Activated CD8-positive, alpha-beta memory T cell treated with anti-CD3 and anti-CD28 coated beads, Interleukin-2, amount 50 U/mL, for 48 hours (primary cell): ENCODE results near the gene PADI1.
A peak's percentile ranks its signal among the peaks of the same experiment; 100 is the strongest.

Experiments used
- DNase-seq: peaks from one replicate; pipeline ENCODE4 v3.0.0-alpha.2; 2020

Gene PADI1

DNA sequence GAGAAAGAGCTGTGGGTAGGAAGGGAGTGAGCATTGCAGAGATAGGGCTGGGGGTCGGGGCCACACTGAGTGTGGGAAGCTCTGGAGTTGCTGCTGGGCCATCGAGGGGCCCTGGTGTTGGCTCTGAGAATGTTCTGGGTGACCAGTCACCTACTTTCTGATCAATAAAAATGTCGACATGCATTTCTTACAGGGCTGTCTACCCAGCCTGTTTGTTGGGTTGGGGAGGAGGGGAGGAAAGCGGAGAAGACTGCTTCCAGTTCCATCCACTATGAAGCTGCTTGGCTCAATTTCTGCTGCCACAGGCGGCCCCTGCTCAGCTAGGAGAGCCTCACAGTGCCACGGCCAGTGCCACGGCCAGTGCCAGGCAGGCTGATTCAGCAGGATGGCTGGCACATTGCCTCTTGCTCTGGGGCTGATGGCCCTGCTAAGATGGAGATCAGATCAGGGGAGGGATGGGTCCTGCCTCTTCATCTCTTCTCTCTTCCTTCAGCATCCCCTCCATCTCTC, 40.9 kb downstream of the PADI1 start:
- no peak for DNase-seq

- no peak for DNase-seq
These were observed 42.0 kb downstream of the PADI1 start for GRCh38 chr1:17246971-17247370.

GRCh38 chr1:17248781-17249180, 43.9 kb downstream of the PADI1 start, which contains the start of gene PADI3:
Gene PADI3, plus strand, starts transcription at chr1:17249098. Its CDS starts 40 bp downstream, at chr1:17249138.
- no peak for DNase-seq

DNA sequence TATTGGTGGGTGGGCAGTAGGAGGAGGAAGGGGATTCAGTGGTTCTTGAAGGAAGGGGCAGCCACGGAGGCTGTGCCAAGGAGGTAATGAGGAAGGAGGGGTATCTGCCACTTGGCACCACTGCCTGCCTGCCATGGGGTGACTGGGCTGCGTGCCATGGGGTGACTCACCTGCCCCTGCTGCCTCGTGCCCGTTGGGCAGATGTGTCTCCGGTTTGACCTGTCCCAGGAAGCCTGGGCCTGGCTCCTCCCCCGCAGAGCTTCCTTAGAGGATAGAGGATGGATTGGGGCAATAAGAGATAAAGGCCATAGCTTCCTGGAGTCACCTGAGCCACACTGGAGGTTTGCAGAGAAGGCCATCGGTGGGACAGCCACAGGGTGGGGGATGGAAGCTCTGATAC, 45.7 kb downstream of the PADI1 start:
- no peak for DNase-seq

- DNase-seq, result no peak
These were observed 46.3 kb downstream of the PADI1 start for GRCh38 chr1:17251246-17251645.

DNA sequence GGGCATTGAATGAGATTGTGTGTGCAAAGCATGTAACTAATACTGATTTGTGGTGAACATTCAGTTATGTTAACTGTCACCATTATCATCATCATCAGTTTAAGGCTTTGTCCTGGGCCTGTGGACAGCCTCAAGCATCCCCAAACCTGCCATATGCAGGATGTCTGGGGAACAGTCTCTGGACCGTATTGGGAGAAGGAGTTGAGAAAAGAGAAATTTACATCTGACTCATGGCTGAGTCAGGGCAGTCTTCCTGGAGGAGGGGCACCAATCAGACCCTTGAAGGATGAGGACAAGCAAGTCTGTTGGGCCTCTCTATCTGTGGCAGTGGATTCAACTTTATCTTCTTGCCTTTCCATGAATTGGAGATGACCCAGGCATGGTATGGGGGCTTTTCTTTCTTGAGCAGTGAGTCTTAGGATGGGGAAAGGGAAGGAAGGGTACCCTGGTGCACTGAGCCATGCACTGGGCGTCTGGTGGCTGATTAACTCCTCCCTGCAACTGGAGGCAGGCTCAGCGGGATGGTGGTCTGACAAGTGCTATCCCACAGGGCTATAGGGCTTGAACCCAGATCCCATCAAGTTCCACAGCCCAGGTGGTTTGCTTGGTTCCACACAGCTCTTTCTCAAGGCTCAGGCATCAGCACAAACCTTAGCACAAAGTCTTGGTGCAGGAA, 46.9 kb downstream of the PADI1 start:
- no peak for DNase-seq

DNA sequence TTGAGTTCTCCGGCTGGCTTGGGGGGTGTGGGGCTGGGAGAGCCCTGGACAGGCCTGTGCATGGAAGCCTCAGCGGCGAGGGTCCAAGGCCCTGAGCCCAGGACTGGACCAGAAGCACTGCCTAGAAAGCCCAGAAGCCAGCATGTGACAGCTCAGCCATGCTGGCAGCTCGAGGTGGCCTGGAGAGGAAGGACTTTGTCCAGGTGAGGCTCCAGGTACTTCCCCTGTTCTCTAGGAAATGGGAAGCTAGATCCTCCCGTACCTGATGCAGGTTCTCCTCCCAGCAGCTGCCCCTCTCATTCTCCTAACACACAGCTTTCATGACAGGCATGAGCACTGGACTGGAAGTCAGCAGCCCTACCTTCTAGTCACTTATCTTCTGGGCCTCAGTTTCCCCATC, 50.4 kb downstream of the PADI1 start:
- no peak for DNase-seq

GRCh38 chr1:17258116-17258757, 53.3 kb downstream of the PADI1 start:
- DNase-seq, result no peak

DNA sequence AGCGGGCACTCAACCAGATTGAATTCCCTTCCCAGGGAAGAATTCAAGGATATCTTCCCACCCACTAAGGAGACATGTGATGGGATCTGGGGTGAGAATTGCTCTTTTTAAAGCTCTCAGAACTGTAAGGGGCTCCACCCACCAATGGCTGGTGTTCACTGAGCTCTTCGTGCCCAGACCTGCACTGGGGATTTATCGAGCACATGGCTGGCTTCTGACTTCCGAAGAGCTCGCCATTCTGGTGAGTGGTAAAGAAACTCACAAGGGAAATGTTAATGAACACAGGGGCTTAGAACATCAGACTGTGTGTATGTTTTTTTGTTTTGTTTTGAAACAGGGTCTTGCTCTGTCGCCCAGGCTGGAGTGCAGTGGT, 53.8 kb downstream of the PADI1 start:
- DNase-seq, result no peak

DNA sequence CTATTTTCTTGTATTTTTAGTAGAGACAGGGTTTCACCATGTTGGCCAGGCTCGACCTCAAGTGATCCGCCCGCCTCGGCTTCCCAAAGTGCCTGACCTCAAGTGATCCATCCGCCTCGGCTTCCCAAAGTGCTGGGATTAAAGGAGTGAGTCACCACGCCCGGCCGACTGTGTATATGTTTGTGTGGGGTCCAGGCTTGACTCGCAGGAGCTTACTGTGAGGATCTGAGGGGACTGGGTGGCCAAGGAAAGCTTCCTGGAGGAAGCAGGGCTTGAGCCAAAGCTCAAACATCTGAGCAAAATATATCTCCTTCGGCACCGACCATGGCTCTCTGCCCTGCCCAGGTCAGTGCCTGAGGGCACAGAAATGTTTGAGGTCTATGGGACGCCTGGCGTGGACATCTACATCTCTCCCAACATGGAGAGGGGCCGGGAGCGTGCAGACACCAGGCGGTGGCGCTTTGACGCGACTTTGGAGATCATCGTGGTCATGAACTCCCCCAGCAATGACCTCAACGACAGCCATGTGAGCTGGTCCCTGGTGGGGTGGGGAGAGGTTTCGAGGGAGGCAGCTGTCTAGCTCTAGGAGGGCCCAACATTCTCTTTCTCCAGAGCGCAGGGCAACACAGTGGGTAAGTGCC, 54.4 kb downstream of the PADI1 start:
- DNase-seq, result no peak

GRCh38 chr1:17260264-17260663, 55.3 kb downstream of the PADI1 start:
- no peak for DNase-seq

DNA sequence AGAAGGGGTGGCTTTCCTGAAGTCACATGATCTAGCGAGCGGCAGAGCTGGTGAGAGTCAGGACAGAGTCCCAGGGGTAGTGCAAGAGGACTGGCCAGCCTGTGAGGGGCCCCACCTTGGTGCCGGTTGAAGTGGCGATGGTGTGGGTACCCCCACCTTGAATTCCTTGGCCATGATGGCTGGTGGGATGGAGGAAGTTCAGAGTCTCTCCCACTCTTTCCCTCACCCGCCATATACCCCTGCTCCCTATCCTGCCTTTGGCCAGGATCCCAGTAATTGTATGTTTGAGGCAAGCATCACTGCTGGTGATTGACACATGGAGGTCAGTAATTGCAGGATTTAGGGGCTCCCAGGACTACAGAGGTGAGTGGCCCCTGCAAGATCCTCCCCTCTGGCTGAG, 55.8 kb downstream of the PADI1 start:
- DNase-seq, result no peak

DNA sequence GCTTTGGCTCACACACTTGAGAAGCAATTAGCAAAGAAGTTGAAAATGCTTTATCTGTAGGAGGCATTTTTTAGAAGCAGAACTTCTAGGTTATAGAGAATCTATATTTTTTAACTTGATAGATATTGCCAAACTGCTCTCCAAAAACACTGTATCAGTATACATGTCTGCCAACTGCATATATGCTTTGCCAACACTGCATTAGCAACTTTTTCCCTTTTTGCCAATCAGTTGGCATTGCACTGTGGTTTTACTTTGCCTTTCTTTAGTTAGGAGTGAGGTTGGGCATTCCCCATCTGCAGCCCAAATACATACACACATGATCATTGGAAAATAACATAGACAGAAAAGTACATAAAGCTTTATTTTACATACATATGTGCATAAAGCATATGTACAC, 59.0 kb downstream of the PADI1 start:
- DNase-seq, result no peak

- no peak for DNase-seq
These were observed 59.5 kb downstream of the PADI1 start for GRCh38 chr1:17264470-17264869.

- DNase-seq, result no peak
These were observed 60.2 kb downstream of the PADI1 start for GRCh38 chr1:17265162-17265561.

GRCh38 chr1:17265950-17266349, 61.0 kb downstream of the PADI1 start:
- no peak for DNase-seq

- DNase-seq, result no peak
These were observed 66.2 kb downstream of the PADI1 start for GRCh38 chr1:17270891-17271765.

- DNase-seq, result no peak
These were observed 67.1 kb downstream of the PADI1 start for GRCh38 chr1:17272066-17272465.

DNA sequence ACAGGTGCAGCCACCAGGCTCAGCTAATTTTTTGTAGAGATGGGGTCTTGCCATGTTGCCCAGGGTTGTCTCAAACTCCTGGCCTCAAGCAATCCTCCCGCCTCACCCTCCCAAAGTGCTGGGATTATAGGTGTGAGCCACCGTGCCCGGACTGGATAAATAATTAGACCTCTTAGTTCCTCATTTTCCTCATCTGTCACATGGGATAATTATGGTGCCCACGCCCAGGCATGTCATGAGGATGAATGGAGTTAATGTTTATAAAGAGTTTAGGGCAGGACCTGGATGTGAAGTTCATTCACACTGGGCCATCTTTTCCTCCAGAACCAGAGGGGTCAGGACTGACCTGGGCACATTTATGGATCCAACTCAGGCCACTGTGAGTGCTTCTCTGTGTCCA, 67.7 kb downstream of the PADI1 start:
- DNase-seq, result no peak

- no peak for DNase-seq
These were observed 68.2 kb downstream of the PADI1 start for GRCh38 chr1:17273096-17273495.

DNA sequence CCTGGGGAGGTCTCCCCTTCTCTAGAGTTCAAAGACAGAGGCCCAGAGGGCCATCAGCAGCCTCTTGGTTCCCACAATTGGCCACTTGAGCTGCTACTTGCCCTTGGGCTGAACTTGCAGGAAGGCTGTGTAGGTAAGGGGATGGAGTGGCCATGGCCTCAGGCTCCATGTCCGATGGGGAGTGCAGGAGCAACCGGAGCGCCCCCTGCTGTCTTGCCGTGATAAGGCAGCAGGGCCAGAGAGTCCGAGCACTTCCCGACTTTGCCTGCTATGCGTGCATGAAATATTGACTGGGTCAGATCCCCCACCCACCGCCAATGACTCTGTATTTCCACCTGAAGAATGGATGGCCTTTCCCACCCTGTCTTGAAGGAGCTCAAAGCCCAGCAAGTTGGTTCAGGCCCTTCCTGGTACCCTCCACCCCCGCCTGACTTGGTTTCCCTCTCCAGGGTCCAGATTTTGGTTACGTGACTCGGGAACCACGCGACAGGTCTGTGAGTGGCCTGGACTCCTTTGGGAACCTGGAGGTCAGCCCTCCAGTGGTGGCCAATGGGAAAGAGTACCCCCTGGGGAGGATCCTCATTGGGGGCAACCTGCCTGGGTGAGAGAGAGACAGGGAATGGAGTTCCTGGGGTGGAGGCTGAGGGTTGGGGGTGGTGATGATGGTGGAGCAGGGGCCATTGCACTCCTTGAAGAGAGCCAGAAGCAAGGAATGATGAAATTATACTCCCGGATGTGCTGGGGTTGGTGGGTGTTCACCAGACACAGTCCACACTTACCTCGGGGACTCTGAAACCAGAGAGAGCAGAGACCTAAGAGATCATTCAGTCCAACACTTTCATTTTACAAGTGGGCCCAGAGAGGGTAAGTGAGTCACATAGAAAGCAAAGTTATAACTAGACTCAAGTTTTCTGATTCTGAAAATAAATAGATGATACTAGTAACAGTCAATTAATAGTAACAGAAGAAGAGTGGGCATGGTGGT, 69.5 kb downstream of the PADI1 start:
- DNase-seq, result peak; percentile 86

GRCh38 chr1:17276568-17276967, 71.6 kb downstream of the PADI1 start:
- DNase-seq, result no peak
